Tibial nerve (tissue), 4 donors: ENCODE data around the gene UXS1. TPM values are rescaled to one million over a fixed set of nuclear protein-coding genes. Genes with fewer than 3 reads are reported as not detected.

Experiments
- DNase-seq, 2 donors: peaks; one replicate each; pipeline ENCODE4 v3.0.0-alpha.2; 2019; ENCODE audit warnings: low spot score in 2 of 2
- H3K27ac ChIP-seq, 4 donors: fragments of 200-600 bp; sonication (generic) in 3 of 4; one replicate each; pipeline ENCODE4 v1.5.1; 2017 to 2019; ENCODE audit warnings: mild to moderate bottlenecking in 1 of 4
- H3K27me3 ChIP-seq, 2 donors: fragments of 200-600 bp; sonication (generic) in 1 of 2; one replicate each; pipeline versions ENCODE4 v1.5.1 to v1.6.0; 2017 to 2019
- H3K36me3 ChIP-seq, 3 donors: fragments of 200-600 bp; sonication (generic); one replicate each; pipeline ENCODE4 v1.5.1; 2018 to 2019
- H3K4me1 ChIP-seq, 4 donors: fragments of 200-600 bp; sonication (generic) in 3 of 4; one replicate each; pipeline ENCODE4 v1.5.1; 2017 to 2019
- H3K4me3 ChIP-seq, 4 donors: fragments of 200-600 bp; sonication (generic) in 3 of 4; one replicate each; pipeline ENCODE4 v1.5.1; 2017 to 2019; ENCODE audit warnings: mild to moderate bottlenecking in 1 of 4, moderate library complexity in 1 of 4
- H3K9me3 ChIP-seq, 4 donors: fragments of 200-600 bp; sonication (generic) in 3 of 4; one replicate each; pipeline ENCODE4 v1.5.1; 2017 to 2019
- CTCF ChIP-seq, 5 experiments: fragments of 200-600 bp in 3 of 5; fragments of 450-650 bp in 2 of 5; sonication (generic) in 3 of 5; IDR thresholded peaks; one replicate each; pipeline ENCODE4 v1.5.1; 2016 to 2019; ENCODE audit warnings: antibody characterized with exemption in 5 of 5, mild to moderate bottlenecking in 3 of 5, moderate library complexity in 2 of 5
- EP300 ChIP-seq, 2 donors: sonication (generic); formaldehyde crosslinking; IDR thresholded peaks; one replicate each; pipeline ENCODE4 v1.6.1; 2017; ENCODE audit warnings: antibody characterized with exemption in 2 of 2, mild to moderate bottlenecking in 1 of 2
- POLR2A ChIP-seq, 2 donors: fragments of 450-650 bp; IDR thresholded peaks; one replicate each; pipeline ENCODE4 v1.6.1; 2017; ENCODE audit warnings: antibody characterized with exemption in 2 of 2, mild to moderate bottlenecking in 2 of 2, moderate library complexity in 2 of 2
- WGBS, 2 donors: methylation state at CpG; one replicate each; pipeline ENCODE4 v1.1.5; 2018; 5-methylcytosine and 5-hydroxymethylcytosine counted together
- total RNA-seq, 4 donors: library from RNA; depleted of rRNA; stranded (reverse); fragments of >200 nt; gene quantifications; one replicate each; pipeline ENCODE4 v1.1.0, GENCODE V29; 2016

Gene UXS1
- total RNA-seq, 4 donors from 2014 or later = 38.5 to 78.9 (median 51.3) TPM

GRCh38 chr2:106113361-106113966, 80.6 kb downstream of the UXS1 start:
- DNase-seq = no peak
- WGBS, 2 donors = 95 to 96% methylated on average over 13 of the region's 13 CpGs
- peaks cover 0 to 19% (median 9%) of the 10 kb centered on the region in 4 donors for H3K4me1 ChIP-seq
- no peaks in the 10 kb centered on the region for H3K9me3 ChIP-seq
- peaks cover 0 to 38% (median 6%) of the 10 kb centered on the region in 3 donors for H3K36me3 ChIP-seq
- H3K27ac ChIP-seq = no peak overlapping the region
- H3K27me3 ChIP-seq = no peaks in the 10 kb centered on the region
- TF ChIP-seq EP300 (IDR thresholded peaks at IDR 0.05) (no peak), CTCF (IDR thresholded peaks at IDR 0.05) (no peak), POLR2A (IDR thresholded peaks at IDR 0.05) (no peak)
- no peak overlapping the region for H3K4me3 ChIP-seq

GRCh38 chr2:106111882-106112571, 82.1 kb downstream of the UXS1 start:
- no peak for DNase-seq
- no peaks in the 10 kb centered on the region for H3K9me3 ChIP-seq
- no peak overlapping the region for H3K27ac ChIP-seq
- 95 to 97% methylated on average over 11 of the region's 14 CpGs for WGBS, 2 donors
- peaks cover 0 to 48% (median 6%) of the 10 kb centered on the region in 3 donors for H3K36me3 ChIP-seq
- H3K27me3 ChIP-seq = no peaks in the 10 kb centered on the region
- no peak for TF ChIP-seq CTCF (IDR thresholded peaks at IDR 0.05)
- TF ChIP-seq EP300 (IDR thresholded peaks at IDR 0.05) = no peak
- TF ChIP-seq POLR2A (IDR thresholded peaks at IDR 0.05) = no peak
- peaks cover 0 to 11% (median 6%) of the 10 kb centered on the region in 4 donors for H3K4me1 ChIP-seq
- no peak overlapping the region for H3K4me3 ChIP-seq

DNA sequence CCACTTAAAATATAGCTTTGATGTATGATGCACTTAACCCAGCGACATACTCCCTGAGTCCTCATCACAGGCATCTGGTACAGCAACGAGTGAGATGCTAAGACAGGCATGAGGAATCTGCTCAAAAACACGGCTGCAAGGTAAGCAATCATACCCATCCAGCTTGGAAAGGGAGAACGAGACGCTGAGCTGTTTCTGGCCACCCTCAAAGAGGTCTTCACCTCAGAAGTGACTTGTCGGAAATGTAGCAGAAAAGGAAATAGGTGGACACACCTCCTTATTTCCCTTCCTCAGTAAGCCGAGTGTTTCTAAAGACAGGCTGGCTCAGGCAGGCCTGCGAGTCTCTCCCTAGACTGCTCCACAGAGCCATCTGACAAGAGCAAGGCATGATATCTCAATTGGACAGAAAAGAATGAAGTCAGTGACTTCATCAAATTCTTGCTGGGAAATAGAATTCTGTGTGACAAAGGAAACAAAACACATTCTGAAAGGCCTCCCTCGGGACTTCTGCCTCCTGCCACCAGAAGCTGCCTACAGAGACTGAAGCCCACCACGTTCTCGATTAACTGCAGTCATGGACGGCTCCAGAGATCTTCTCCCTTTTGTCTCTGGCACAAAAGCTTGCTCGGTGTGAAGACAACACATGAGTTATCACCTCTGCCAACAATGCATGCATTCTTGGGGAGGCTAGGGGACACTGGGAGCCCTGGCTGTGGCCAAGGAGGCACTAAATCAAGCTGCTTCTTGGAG, 84.3 kb downstream of the UXS1 start:
- TF ChIP-seq CTCF (IDR thresholded peaks at IDR 0.05) (no peak), POLR2A (IDR thresholded peaks at IDR 0.05) (no peak), EP300 (IDR thresholded peaks at IDR 0.05) (no peak)
- WGBS, 2 donors = 70% methylated on average over 13 of the region's 13 CpGs
- Histone ChIP-seq H3K27me3 (no peaks in the 10 kb centered on the region), H3K27ac (no peak overlapping the region), H3K36me3 (peaks cover 0 to 61% (median 6%) of the 10 kb centered on the region in 3 donors), H3K4me3 (no peak overlapping the region), H3K9me3 (no peaks in the 10 kb centered on the region), H3K4me1 (peaks cover 0 to 4% (median under 1%) of the 10 kb centered on the region in 4 donors)
- no peak for DNase-seq

DNA sequence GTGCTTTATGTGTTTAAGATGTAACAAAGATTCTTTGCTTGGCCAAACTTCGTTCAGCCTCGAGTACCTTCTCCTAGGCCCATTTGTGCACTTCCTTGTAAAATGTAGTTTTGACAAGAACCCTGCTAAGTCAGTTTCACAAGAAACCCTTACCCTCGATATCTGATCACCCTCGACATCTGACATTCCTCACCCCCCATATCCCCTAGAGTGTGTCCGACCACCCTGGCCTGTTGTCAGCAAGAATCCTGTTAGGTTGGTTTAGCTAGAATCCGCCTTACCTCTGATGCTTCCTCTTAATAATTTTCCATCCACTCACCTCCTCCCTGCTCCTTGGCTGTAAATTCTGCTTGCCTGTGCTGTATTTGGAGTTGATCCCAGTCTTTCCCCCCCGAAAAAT, 85.3 kb downstream of the UXS1 start:
- H3K27me3 ChIP-seq = no peaks in the 10 kb centered on the region
- no peak for TF ChIP-seq POLR2A (IDR thresholded peaks at IDR 0.05)
- TF ChIP-seq EP300 (IDR thresholded peaks at IDR 0.05) = no peak
- no peak for TF ChIP-seq CTCF (IDR thresholded peaks at IDR 0.05)
- H3K27ac ChIP-seq = no peak overlapping the region
- H3K4me3 ChIP-seq = no peak overlapping the region
- peaks cover 0 to 59% (median 6%) of the 10 kb centered on the region in 3 donors for H3K36me3 ChIP-seq
- WGBS, 2 donors = 74 to 79% methylated on average over 7 of the region's 7 CpGs
- peaks cover 0 to 3% (median 0%) of the 10 kb centered on the region in 4 donors for H3K4me1 ChIP-seq
- no peaks in the 10 kb centered on the region for H3K9me3 ChIP-seq
- no peak for DNase-seq
